T-cell (primary cell): ENCODE measurements around the gene TFB1M. TPM values are rescaled to one million over a fixed set of nuclear protein-coding genes. Genes with fewer than 3 reads are reported as not detected.

Source experiments
- ATAC-seq, 4 experiments: fragments of 200-7000 bp in 3 of 4; fragments of 150-1000 bp in 1 of 4; cut with Tn5 transposase; replicated peaks in 1 of 4; 1 replicate in 3 of 4; 2 replicates in 1 of 4; pipeline ENCODE4 v1.10.0; 2021; ENCODE audit warnings: moderate library complexity in 3 of 4, mild to moderate bottlenecking in 2 of 4, moderate number of reproducible peaks in 1 of 4
- CTCF ChIA-PET, 2 donors: fragments of 300-600 bp; sonication (Branson Sonifier 250); formaldehyde crosslinking; loops; one replicate each; lab custom pipeline; 2022; ENCODE audit warnings: antibody characterized with exemption in 2 of 2; lab: Charles Lee
- POLR2A ChIA-PET, 2 donors: fragments of 300-600 bp; sonication (Branson Sonifier 250); formaldehyde crosslinking; loops; one replicate each; lab custom pipeline; 2022; ENCODE audit warnings: antibody characterized with exemption in 2 of 2; lab: Charles Lee
- DNase-seq, 35 experiments: peaks; one replicate each; pipeline versions ENCODE4 v3.0.0 to v3.0.0-alpha.2; 2013 to 2023
- H3K27ac ChIP-seq: one replicate; pipeline ENCODE4 v1.5.1; 2013; ENCODE audit warnings: low read length
- H3K27me3 ChIP-seq, 2 experiments: replicated peaks in 1 of 2; 1 replicate in 1 of 2; 2 replicates in 1 of 2; pipeline versions ENCODE4 v1.6.1 to v1.7.0; 2013; ENCODE audit warnings: low read length in 1 of 2, mixed read lengths in 1 of 2; ENCODE audit not compliant: control insufficient read depth in 2 of 2, insufficient read depth in 2 of 2; ENCODE audit errors: extremely low read depth in 1 of 2
- H3K36me3 ChIP-seq, 2 donors: 1 replicate in 1 of 2; 2 replicates in 1 of 2; pipeline versions ENCODE4 v1.6.1 to v1.7.0; 2013; ENCODE audit warnings: low read length in 1 of 2; ENCODE audit not compliant: control insufficient read depth in 2 of 2, insufficient read depth in 1 of 2; ENCODE audit errors: extremely low read depth in 1 of 2
- H3K4me1 ChIP-seq, 2 experiments: 1 replicate in 1 of 2; 2 replicates in 1 of 2; pipeline versions ENCODE4 v1.6.1 to v1.7.0; 2013; ENCODE audit warnings: low read length in 2 of 2, mixed read lengths in 1 of 2; ENCODE audit not compliant: insufficient read depth in 2 of 2, control insufficient read depth in 1 of 2; ENCODE audit errors: extremely low read depth in 1 of 2
- H3K4me3 ChIP-seq, 2 donors: 1 replicate in 1 of 2; 2 replicates in 1 of 2; pipeline versions ENCODE4 v1.5.1 to v1.7.0; 2013; ENCODE audit warnings: mild to moderate bottlenecking in 2 of 2, low read length in 1 of 2, moderate library complexity in 1 of 2; ENCODE audit not compliant: control insufficient read depth in 1 of 2; ENCODE audit errors: extremely low read depth in 1 of 2
- H3K9me3 ChIP-seq: 2 replicates; pipeline ENCODE4 v1.7.0; 2013
- H3K27ac Mint-ChIP-seq, 2 donors: one replicate each; pipeline ENCODE4 v1.8.0; 2020 to 2021; ENCODE audit warnings: mild to moderate bottlenecking in 2 of 2, mixed read lengths in 2 of 2
- H3K27me3 Mint-ChIP-seq, 2 donors: one replicate each; pipeline ENCODE4 v1.8.0; 2021 to 2022; ENCODE audit warnings: mixed read lengths in 2 of 2
- H3K36me3 Mint-ChIP-seq: one replicate; pipeline ENCODE4 v1.8.0; 2021; ENCODE audit warnings: mixed read lengths
- H3K4me1 Mint-ChIP-seq, 3 donors: one replicate each; pipeline ENCODE4 v1.8.0; 2020 to 2022; ENCODE audit warnings: mixed read lengths in 3 of 3, mild to moderate bottlenecking in 1 of 3
- H3K4me3 Mint-ChIP-seq, 3 donors: one replicate each; pipeline ENCODE4 v1.8.0; 2020 to 2022; ENCODE audit warnings: mild to moderate bottlenecking in 3 of 3, mixed read lengths in 3 of 3, moderate library complexity in 3 of 3
- H3K9me3 Mint-ChIP-seq, 3 donors: one replicate each; pipeline ENCODE4 v1.8.0; 2020 to 2022; ENCODE audit warnings: mixed read lengths in 3 of 3
- WGBS: methylation state at CpG from one replicate; pipeline ENCODE4 v1.1.5; 2013; ENCODE audit warnings: missing lambda C conversion rate; ENCODE audit not compliant: insufficient coverage; 5-methylcytosine and 5-hydroxymethylcytosine counted together
- total RNA-seq, 35 experiments: library from RNA in 6 of 35; stranded (reverse) in 6 of 35; fragments of 120-200 nt in 1 of 35; gene quantifications; one replicate each; pipeline versions ENCODE4 v1.2.1 to v1.2.4 and lab custom pipeline; 2013 to 2026

The TFB1M gene
- total RNA-seq, 5 donors from 2014 or later (not counting 1 experiment from before 2014, with no cell fraction given): 19.9 to 31.1 (median 26.8) TPM

GRCh38 chr6:155247618-155248007, 66.7 kb downstream of the TFB1M start:
- H3K36me3 Mint-ChIP-seq: peaks cover 6% of the 10 kb centered on the region
- no peaks in the 10 kb centered on the region for H3K9me3 Mint-ChIP-seq
- H3K4me3 Mint-ChIP-seq: no peak overlapping the region
- no peaks in the 10 kb centered on the region for H3K4me1 Mint-ChIP-seq
- ATAC-seq: no peak
- POLR2A ChIA-PET: no interaction called here
- WGBS: no CpG with 5 or more reads among the region's 5 CpGs
- no peak overlapping the region for H3K27ac Mint-ChIP-seq
- H3K4me1 ChIP-seq: no peaks in the 10 kb centered on the region
- H3K27me3 Mint-ChIP-seq: no peaks in the 10 kb centered on the region
- CTCF ChIA-PET: interaction anchor here in 1 of 2 donors (1.1 to 1.2 kb wide), 2 partner anchors 69 to 70 kb away, joined by 3 to 6 read pairs; no protein-coding TSS in a partner anchor
- no peak overlapping the region for H3K27ac ChIP-seq
- H3K27me3 ChIP-seq: no peaks in the 10 kb centered on the region
- H3K4me3 ChIP-seq: no peak overlapping the region
- DNase-seq: no peak
- no peaks in the 10 kb centered on the region for H3K9me3 ChIP-seq
- peaks cover 0 to 6% of the 10 kb centered on the region in 2 donors for H3K36me3 ChIP-seq

DNA sequence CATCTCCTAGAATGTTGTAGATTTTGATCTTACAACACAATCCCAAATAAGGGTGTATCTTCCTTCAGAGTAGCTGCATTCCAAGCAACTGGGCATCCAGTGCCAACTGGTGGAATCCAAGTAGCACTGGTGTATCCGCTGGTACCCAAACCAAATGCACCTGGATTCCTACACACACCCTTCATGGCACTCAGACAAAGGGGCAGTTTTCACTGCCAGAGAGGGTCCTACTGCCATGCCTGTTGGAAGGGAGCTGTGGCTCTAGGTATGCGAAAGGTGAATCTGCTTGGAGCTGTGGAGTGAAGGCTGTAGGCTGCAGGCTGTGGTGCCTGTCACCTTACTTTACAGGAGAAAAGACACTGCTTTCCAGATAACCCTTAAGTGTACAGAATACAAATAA, 67.5 kb downstream of the TFB1M start:
- Histone ChIP-seq H3K27me3 (no peaks in the 10 kb centered on the region), H3K27ac (no peak overlapping the region), H3K4me1 (no peaks in the 10 kb centered on the region), H3K9me3 (no peaks in the 10 kb centered on the region), H3K4me3 (no peak overlapping the region), H3K36me3 (peaks cover 0 to 6% of the 10 kb centered on the region in 2 donors)
- Mint-ChIP-seq H3K4me1 (no peaks in the 10 kb centered on the region), H3K9me3 (no peaks in the 10 kb centered on the region), H3K27ac (no peak overlapping the region), H3K4me3 (no peak overlapping the region), H3K27me3 (no peaks in the 10 kb centered on the region), H3K36me3 (peaks cover 5% of the 10 kb centered on the region)
- WGBS: 100% methylated on average over 1 of the region's 2 CpGs
- ChIA-PET POLR2A (no interaction called here), CTCF (no interaction called here)
- no peak for ATAC-seq
- no peak for DNase-seq

GRCh38 chr6:155245831-155246230, 68.5 kb downstream of the TFB1M start:
- ChIA-PET CTCF (interaction anchor here in 1 of 2 donors (0.7 kb wide), 1 partner anchor 1621 kb away, joined by 6 read pairs; no protein-coding TSS in a partner anchor), POLR2A (no interaction called here)
- H3K4me3 ChIP-seq: no peak overlapping the region
- Mint-ChIP-seq H3K4me3 (no peak overlapping the region), H3K27ac (no peak overlapping the region), H3K27me3 (no peaks in the 10 kb centered on the region), H3K36me3 (peaks cover 5% of the 10 kb centered on the region), H3K9me3 (no peaks in the 10 kb centered on the region), H3K4me1 (no peaks in the 10 kb centered on the region)
- no peaks in the 10 kb centered on the region for H3K9me3 ChIP-seq
- ATAC-seq: no peak
- DNase-seq: no peak
- H3K27ac ChIP-seq: no peak overlapping the region
- no peaks in the 10 kb centered on the region for H3K27me3 ChIP-seq
- 100% methylated on average over 3 of the region's 3 CpGs for WGBS
- peaks cover 0 to 4% of the 10 kb centered on the region in 2 donors for H3K36me3 ChIP-seq
- no peaks in the 10 kb centered on the region for H3K4me1 ChIP-seq

DNA sequence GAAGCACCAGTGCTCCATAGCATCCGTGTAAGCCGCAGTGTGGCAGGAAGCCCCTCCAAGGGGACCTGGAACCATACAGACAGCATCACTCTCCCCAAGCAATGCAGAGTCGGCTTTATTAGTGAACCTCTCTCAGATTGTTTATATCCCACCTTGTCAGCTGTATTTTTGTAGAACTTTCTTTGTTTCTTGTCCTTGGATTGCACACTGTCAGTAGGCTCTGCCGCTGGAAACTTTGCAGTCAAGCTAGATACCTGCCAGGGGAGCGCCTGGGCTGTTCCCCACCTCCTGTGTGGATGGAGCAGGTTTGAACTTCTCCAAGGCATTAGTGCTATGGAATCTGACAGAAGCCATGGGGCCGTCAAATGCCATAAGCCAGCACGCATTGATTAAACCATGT, 69.1 kb downstream of the TFB1M start:
- no peak overlapping the region for H3K27ac Mint-ChIP-seq
- H3K36me3 Mint-ChIP-seq: no peaks in the 10 kb centered on the region
- no peaks in the 10 kb centered on the region for H3K27me3 Mint-ChIP-seq
- DNase-seq (no peak), ATAC-seq (no peak)
- no peaks in the 10 kb centered on the region for H3K9me3 Mint-ChIP-seq
- CTCF ChIA-PET: no interaction called here
- H3K27ac ChIP-seq: no peak overlapping the region
- POLR2A ChIA-PET: no interaction called here
- no peak overlapping the region for H3K4me3 Mint-ChIP-seq
- 96% methylated on average over 4 of the region's 7 CpGs for WGBS
- H3K4me3 ChIP-seq: no peak overlapping the region
- H3K9me3 ChIP-seq: no peaks in the 10 kb centered on the region
- peaks cover 0 to 5% of the 10 kb centered on the region in 2 experiments for H3K27me3 ChIP-seq
- no peaks in the 10 kb centered on the region for H3K4me1 ChIP-seq
- H3K36me3 ChIP-seq: no peaks in the 10 kb centered on the region
- no peaks in the 10 kb centered on the region for H3K4me1 Mint-ChIP-seq

DNA sequence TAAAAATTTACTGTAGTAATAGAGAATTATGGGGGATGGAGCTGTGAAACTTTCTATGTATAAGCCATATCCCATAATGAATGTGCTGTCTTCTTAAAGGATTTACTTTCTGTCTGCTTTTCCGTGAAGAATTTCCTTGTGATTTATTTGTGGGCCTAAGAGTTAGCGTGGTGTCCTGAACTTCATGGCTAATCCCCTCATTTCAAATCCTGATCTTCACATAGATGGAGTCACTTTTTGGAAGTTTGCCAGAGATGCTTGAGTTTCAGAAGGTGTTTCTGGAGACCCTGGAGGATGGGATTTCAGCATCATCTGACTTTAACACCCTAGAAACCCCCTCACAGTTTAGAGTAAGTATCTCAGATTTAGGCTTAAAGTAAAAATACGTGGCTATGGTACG, 69.8 kb downstream of the TFB1M start:
- H3K36me3 ChIP-seq: no peaks in the 10 kb centered on the region
- no peak overlapping the region for H3K27ac ChIP-seq
- peaks cover 0 to 9% of the 10 kb centered on the region in 2 experiments for H3K27me3 ChIP-seq
- no peaks in the 10 kb centered on the region for H3K9me3 Mint-ChIP-seq
- 100% methylated on average over 1 of the region's 4 CpGs for WGBS
- ATAC-seq (no peak), DNase-seq (no peak)
- H3K9me3 ChIP-seq: no peaks in the 10 kb centered on the region
- ChIA-PET POLR2A (no interaction called here), CTCF (no interaction called here)
- no peak overlapping the region for H3K4me3 ChIP-seq
- H3K4me1 Mint-ChIP-seq: no peaks in the 10 kb centered on the region
- H3K27me3 Mint-ChIP-seq: no peaks in the 10 kb centered on the region
- no peaks in the 10 kb centered on the region for H3K4me1 ChIP-seq
- no peak overlapping the region for H3K4me3 Mint-ChIP-seq
- no peak overlapping the region for H3K27ac Mint-ChIP-seq
- H3K36me3 Mint-ChIP-seq: no peaks in the 10 kb centered on the region

- Mint-ChIP-seq H3K4me3 (no peak overlapping the region), H3K4me1 (no peaks in the 10 kb centered on the region), H3K27me3 (peaks cover 5 to 6% of the 10 kb centered on the region in 2 donors), H3K36me3 (no peaks in the 10 kb centered on the region), H3K9me3 (peaks cover 0 to 3% (median 3%) of the 10 kb centered on the region in 3 donors), H3K27ac (no peak overlapping the region)
- H3K4me3 ChIP-seq: no peak overlapping the region
- H3K27ac ChIP-seq: no peak overlapping the region
- ChIA-PET POLR2A (no interaction called here), CTCF (no interaction called here)
- H3K4me1 ChIP-seq: no peaks in the 10 kb centered on the region
- H3K27me3 ChIP-seq: peaks cover 0 to 9% of the 10 kb centered on the region in 2 experiments
- ATAC-seq: no peak
- no peak for DNase-seq
- WGBS: 95% methylated on average over 5 of the region's 8 CpGs
- H3K36me3 ChIP-seq: no peaks in the 10 kb centered on the region
- H3K9me3 ChIP-seq: no peaks in the 10 kb centered on the region
Observed at GRCh38 chr6:155241966-155242365, 72.3 kb downstream of the TFB1M start.
